Measurements from ENCODE around the gene ZNF74.
"Not testable (repeated sequence)": the region's sequence is repeated elsewhere in the genome, so short reads cannot be mapped to it uniquely, and the experiment has no call there.

The ZNF74 gene

GRCh38 chr22:20378684-20379083, 15.3 kb upstream of the ZNF74 start:
- H3K9ac ChIP-seq (ENCODE audit: low read depth, low read length); H3K27me3 ChIP-seq (ENCODE audit: insufficient read depth, low read length); H3K4me1 ChIP-seq (ENCODE audit: insufficient read depth, low read length); H3K9me3 ChIP-seq (ENCODE audit: insufficient read depth, low read depth, low read length); H3K27ac ChIP-seq (ENCODE audit: low read depth, low read length); H3K36me3 ChIP-seq (ENCODE audit: insufficient read depth, low read length); H3K4me3 ChIP-seq (ENCODE audit: low read length): not testable (repeated sequence)
- 93% methylated on average over 5 of the region's 5 CpGs for WGBS

DNA sequence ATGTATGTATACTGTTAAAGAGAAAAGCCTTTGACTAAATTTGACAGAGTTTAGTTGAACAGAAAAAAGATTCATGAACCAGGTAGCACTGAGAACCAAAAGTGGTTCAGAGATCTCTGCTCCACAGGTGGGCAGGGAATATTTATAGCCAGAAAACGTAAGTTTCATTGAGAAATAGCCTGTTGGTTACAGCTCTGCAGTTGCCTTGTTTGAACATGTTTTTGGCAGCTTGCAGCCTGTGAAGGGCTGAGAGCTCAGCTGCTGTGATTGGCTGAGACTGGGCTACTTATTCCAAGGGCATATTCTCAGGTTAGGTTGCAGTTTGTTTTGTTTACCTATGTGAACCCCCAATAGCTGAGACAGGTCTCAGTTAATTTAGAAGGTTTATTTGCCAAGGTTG, 13.5 kb upstream of the ZNF74 start:
- H3K9ac ChIP-seq (ENCODE audit: low read depth, low read length) = no peak overlapping the region
- no peak overlapping the region for H3K4me3 ChIP-seq (ENCODE audit: low read length)
- H3K9me3 ChIP-seq (ENCODE audit: insufficient read depth, low read depth, low read length) = no peaks in the 10 kb centered on the region
- 45% methylated on average over 1 of the region's 1 CpG for WGBS
- no peaks in the 10 kb centered on the region for H3K27me3 ChIP-seq (ENCODE audit: insufficient read depth, low read length)
- H3K4me1 ChIP-seq (ENCODE audit: insufficient read depth, low read length) = no peaks in the 10 kb centered on the region
- H3K27ac ChIP-seq (ENCODE audit: low read depth, low read length) = no peak overlapping the region
- no peaks in the 10 kb centered on the region for H3K36me3 ChIP-seq (ENCODE audit: insufficient read depth, low read length)

DNA sequence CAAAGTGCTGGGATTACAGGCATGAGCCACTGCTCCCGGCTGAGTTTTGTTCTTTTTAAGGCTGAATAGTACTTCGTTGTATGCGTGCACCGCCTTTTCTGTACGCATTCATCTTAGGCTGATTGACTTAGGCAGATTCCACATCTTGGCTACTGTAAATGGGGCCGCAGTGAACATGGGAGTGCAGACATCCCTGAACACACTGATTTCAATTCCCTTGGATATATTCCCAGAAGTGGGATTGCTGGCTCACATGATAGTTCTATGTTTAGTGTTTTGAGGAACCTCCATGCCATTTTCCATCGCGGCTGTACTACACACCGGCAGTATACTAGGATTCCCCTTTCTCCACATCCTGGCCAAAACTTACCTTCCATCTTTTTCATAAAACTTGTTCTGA, 10.4 kb upstream of the ZNF74 start:
- H3K27me3 ChIP-seq (ENCODE audit: insufficient read depth, low read length) = no peaks in the 10 kb centered on the region; the same call in 1 of the 2 replicates
- H3K9ac ChIP-seq (ENCODE audit: low read depth, low read length) = no peak overlapping the region
- no peak overlapping the region for H3K4me3 ChIP-seq (ENCODE audit: low read length)
- WGBS = 95% methylated on average over 7 of the region's 9 CpGs
- no peaks in the 10 kb centered on the region for H3K9me3 ChIP-seq (ENCODE audit: insufficient read depth, low read depth, low read length)
- H3K4me1 ChIP-seq (ENCODE audit: insufficient read depth, low read length) = no peaks in the 10 kb centered on the region
- H3K36me3 ChIP-seq (ENCODE audit: insufficient read depth, low read length) = no peaks in the 10 kb centered on the region
- H3K27ac ChIP-seq (ENCODE audit: low read depth, low read length) = no peak overlapping the region

- H3K36me3 ChIP-seq (ENCODE audit: insufficient read depth, low read length) = no peaks in the 10 kb centered on the region
- H3K9me3 ChIP-seq (ENCODE audit: insufficient read depth, low read depth, low read length) = no peaks in the 10 kb centered on the region
- H3K27ac ChIP-seq (ENCODE audit: low read depth, low read length) = no peak overlapping the region
- H3K4me3 ChIP-seq (ENCODE audit: low read length) = no peak overlapping the region
- no peaks in the 10 kb centered on the region; the same call in 1 of the 2 replicates for H3K27me3 ChIP-seq (ENCODE audit: insufficient read depth, low read length)
- no peak overlapping the region for H3K9ac ChIP-seq (ENCODE audit: low read depth, low read length)
- WGBS = 82% methylated on average over 2 of the region's 2 CpGs
- H3K4me1 ChIP-seq (ENCODE audit: insufficient read depth, low read length) = no peaks in the 10 kb centered on the region
These were observed 9.8 kb upstream of the ZNF74 start for GRCh38 chr22:20384171-20384570.

GRCh38 chr22:20384865-20385264, 9.1 kb upstream of the ZNF74 start:
- H3K9me3 ChIP-seq (ENCODE audit: insufficient read depth, low read depth, low read length) = no peaks in the 10 kb centered on the region
- no peaks in the 10 kb centered on the region for H3K36me3 ChIP-seq (ENCODE audit: insufficient read depth, low read length)
- no peak overlapping the region for H3K27ac ChIP-seq (ENCODE audit: low read depth, low read length)
- WGBS = 94% methylated on average over 6 of the region's 6 CpGs
- H3K4me3 ChIP-seq (ENCODE audit: low read length) = no peak overlapping the region
- H3K27me3 ChIP-seq (ENCODE audit: insufficient read depth, low read length) = no peaks in the 10 kb centered on the region; the same call in 1 of the 2 replicates
- H3K4me1 ChIP-seq (ENCODE audit: insufficient read depth, low read length) = no peaks in the 10 kb centered on the region
- H3K9ac ChIP-seq (ENCODE audit: low read depth, low read length) = no peak overlapping the region

DNA sequence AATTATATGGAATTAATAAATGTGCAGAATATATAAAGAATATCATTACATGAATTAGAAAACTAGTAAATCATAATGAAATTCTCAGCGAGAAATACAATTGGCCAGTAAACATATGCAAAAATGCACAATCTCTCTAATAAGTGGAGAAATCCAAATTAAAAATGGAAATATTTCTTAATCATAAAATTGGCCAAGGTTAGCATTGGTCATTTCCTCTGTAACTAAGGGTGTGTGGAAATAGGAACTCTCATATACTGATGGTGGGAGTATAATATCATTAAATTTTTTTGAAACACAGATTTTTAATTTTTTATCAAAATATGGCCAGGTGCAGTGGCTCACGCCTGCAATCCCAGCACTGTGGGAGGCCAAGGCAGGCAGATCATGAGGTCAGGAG, 7.6 kb upstream of the ZNF74 start:
- Histone ChIP-seq H3K9ac (ENCODE audit: low read depth, low read length) (no peak overlapping the region), H3K27ac (ENCODE audit: low read depth, low read length) (no peak overlapping the region), H3K27me3 (ENCODE audit: insufficient read depth, low read length) (no peaks in the 10 kb centered on the region; the same call in 1 of the 2 replicates), H3K36me3 (ENCODE audit: insufficient read depth, low read length) (no peaks in the 10 kb centered on the region), H3K4me3 (ENCODE audit: low read length) (no peak overlapping the region), H3K4me1 (ENCODE audit: insufficient read depth, low read length) (no peaks in the 10 kb centered on the region), H3K9me3 (ENCODE audit: insufficient read depth, low read depth, low read length) (no peaks in the 10 kb centered on the region)
- 86% methylated on average over 1 of the region's 2 CpGs for WGBS

DNA sequence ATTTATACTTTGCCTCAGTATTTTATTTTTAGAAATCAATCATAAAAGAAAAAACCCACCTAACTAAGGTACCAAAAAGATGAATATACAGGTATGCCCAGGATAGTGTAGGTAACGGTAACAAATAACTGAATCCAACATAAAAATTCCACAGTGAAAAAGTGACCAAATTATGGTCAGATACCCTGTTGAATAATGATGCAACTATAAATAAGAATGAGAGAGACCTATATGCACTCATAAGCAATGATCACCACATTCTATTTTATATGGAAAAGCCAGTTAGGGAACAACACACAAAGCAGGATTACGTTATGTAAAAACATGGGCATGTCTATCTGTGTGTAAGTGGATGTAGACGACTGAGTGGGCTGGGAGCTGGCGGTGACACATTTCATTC, 7.0 kb upstream of the ZNF74 start:
- 97% methylated on average over 3 of the region's 4 CpGs for WGBS
- no peaks in the 10 kb centered on the region for H3K36me3 ChIP-seq (ENCODE audit: insufficient read depth, low read length)
- no peak overlapping the region for H3K4me3 ChIP-seq (ENCODE audit: low read length)
- H3K4me1 ChIP-seq (ENCODE audit: insufficient read depth, low read length) = no peaks in the 10 kb centered on the region
- no peak overlapping the region for H3K9ac ChIP-seq (ENCODE audit: low read depth, low read length)
- no peaks in the 10 kb centered on the region for H3K9me3 ChIP-seq (ENCODE audit: insufficient read depth, low read depth, low read length)
- H3K27ac ChIP-seq (ENCODE audit: low read depth, low read length) = no peak overlapping the region
- no peaks in the 10 kb centered on the region; the same call in 1 of the 2 replicates for H3K27me3 ChIP-seq (ENCODE audit: insufficient read depth, low read length)

GRCh38 chr22:20388200-20388599, 5.8 kb upstream of the ZNF74 start:
- Histone ChIP-seq H3K4me3 (ENCODE audit: low read length) (no peak overlapping the region), H3K4me1 (ENCODE audit: insufficient read depth, low read length) (no peaks in the 10 kb centered on the region), H3K27ac (ENCODE audit: low read depth, low read length) (no peak overlapping the region), H3K27me3 (ENCODE audit: insufficient read depth, low read length) (no peaks in the 10 kb centered on the region; the same call in 1 of the 2 replicates), H3K9ac (ENCODE audit: low read depth, low read length) (no peak overlapping the region), H3K9me3 (ENCODE audit: insufficient read depth, low read depth, low read length) (no peaks in the 10 kb centered on the region), H3K36me3 (ENCODE audit: insufficient read depth, low read length) (no peaks in the 10 kb centered on the region)

DNA sequence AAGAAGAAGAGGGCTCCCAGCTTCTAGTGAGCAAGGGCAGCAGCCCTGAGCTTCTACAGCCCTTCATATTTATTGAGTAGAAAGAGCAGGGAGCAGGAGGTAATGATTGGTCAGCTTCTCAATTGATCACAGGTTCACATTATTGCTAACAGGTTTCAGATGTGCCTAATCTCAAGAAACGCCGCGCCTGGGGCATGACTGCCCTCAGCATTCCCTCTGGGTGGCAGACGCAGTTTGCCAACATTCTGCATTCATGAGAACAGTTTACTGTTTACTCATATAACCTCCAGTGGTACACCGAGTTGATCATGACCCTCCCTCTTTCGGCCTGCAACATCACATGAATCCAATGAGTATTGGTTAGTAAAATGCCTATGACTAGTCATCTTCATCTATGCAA, 4.7 kb upstream of the ZNF74 start:
- H3K27me3 ChIP-seq (ENCODE audit: insufficient read depth, low read length) = no peaks in the 10 kb centered on the region; the same call in 1 of the 2 replicates
- 94% methylated on average over 5 of the region's 6 CpGs for WGBS

GRCh38 chr22:20390394-20390907, 3.5 kb upstream of the ZNF74 start:
- 92% methylated on average over 5 of the region's 5 CpGs for WGBS
- Histone ChIP-seq H3K9ac (ENCODE audit: low read depth, low read length) (no peak overlapping the region), H3K4me3 (ENCODE audit: low read length) (no peak overlapping the region), H3K36me3 (ENCODE audit: insufficient read depth, low read length) (no peaks in the 10 kb centered on the region), H3K4me1 (ENCODE audit: insufficient read depth, low read length) (peaks cover 3% of the 10 kb centered on the region; the same call in 1 of the 2 replicates), H3K27me3 (ENCODE audit: insufficient read depth, low read length) (no peaks in the 10 kb centered on the region; the same call in 1 of the 2 replicates), H3K9me3 (ENCODE audit: insufficient read depth, low read depth, low read length) (no peaks in the 10 kb centered on the region), H3K27ac (ENCODE audit: low read depth, low read length) (no peak overlapping the region)

More for the DNA sequence above, 4.7 kb upstream of the ZNF74 start:
- H3K36me3 ChIP-seq (ENCODE audit: insufficient read depth, low read length) = no peaks in the 10 kb centered on the region
- H3K4me1 ChIP-seq (ENCODE audit: insufficient read depth, low read length) = no peaks in the 10 kb centered on the region
- H3K4me3 ChIP-seq (ENCODE audit: low read length) = no peak overlapping the region
- no peaks in the 10 kb centered on the region for H3K9me3 ChIP-seq (ENCODE audit: insufficient read depth, low read depth, low read length)
- H3K27ac ChIP-seq (ENCODE audit: low read depth, low read length) = no peak overlapping the region
- no peak overlapping the region for H3K9ac ChIP-seq (ENCODE audit: low read depth, low read length)

DNA sequence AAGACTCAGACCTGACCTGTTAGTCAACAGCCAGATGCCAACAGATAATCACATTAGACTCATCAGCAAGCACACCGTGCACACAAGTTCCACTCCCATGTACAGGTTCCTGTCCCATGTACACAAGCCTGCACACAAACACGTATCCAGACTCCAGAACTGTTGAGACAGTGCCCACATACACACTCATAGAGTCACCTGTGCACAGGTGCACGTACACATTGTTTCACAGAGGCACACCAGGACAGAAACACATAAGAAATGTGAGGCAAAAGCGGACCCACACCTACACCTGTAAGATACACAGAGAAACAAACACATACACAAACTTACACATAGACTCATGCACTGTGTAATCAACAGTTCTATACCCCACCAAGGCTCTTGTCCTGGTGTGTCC, 2.7 kb upstream of the ZNF74 start:
- H3K36me3 ChIP-seq (ENCODE audit: insufficient read depth, low read length) = no peaks in the 10 kb centered on the region
- no peak overlapping the region for H3K27ac ChIP-seq (ENCODE audit: low read depth, low read length)
- H3K4me1 ChIP-seq (ENCODE audit: insufficient read depth, low read length) = peaks cover 4% of the 10 kb centered on the region; the same call in 1 of the 2 replicates
- H3K4me3 ChIP-seq (ENCODE audit: low read length) = no peak overlapping the region
- H3K27me3 ChIP-seq (ENCODE audit: insufficient read depth, low read length) = no peaks in the 10 kb centered on the region; the same call in 1 of the 2 replicates
- no peak overlapping the region for H3K9ac ChIP-seq (ENCODE audit: low read depth, low read length)
- H3K9me3 ChIP-seq (ENCODE audit: insufficient read depth, low read depth, low read length) = no peaks in the 10 kb centered on the region
- 92% methylated on average over 4 of the region's 4 CpGs for WGBS

- not testable (repeated sequence) for H3K27me3 ChIP-seq (ENCODE audit: insufficient read depth, low read length); H3K27ac ChIP-seq (ENCODE audit: low read depth, low read length); H3K9ac ChIP-seq (ENCODE audit: low read depth, low read length); H3K36me3 ChIP-seq (ENCODE audit: insufficient read depth, low read length); H3K9me3 ChIP-seq (ENCODE audit: insufficient read depth, low read depth, low read length); H3K4me1 ChIP-seq (ENCODE audit: insufficient read depth, low read length); H3K4me3 ChIP-seq (ENCODE audit: low read length)
- 97% methylated on average over 53 of the region's 53 CpGs for WGBS
These were observed 1.5 kb upstream of the ZNF74 start for GRCh38 chr22:20392365-20392881.
